IPS DF 6.9 (cell line): ENCODE measurements around the gene CAPN15.

Experiments used
- DNase-seq: peaks from one replicate; pipeline ENCODE4 v3.0.0-alpha.2; 2013; ENCODE audit warnings: low read depth, low spot score
- H3K27ac ChIP-seq: one replicate; pipeline ENCODE4 v1.5.1; 2013; ENCODE audit warnings: low read length, control low read depth
- H3K27me3 ChIP-seq: 2 replicates; pipeline ENCODE4 v1.6.1; 2013; ENCODE audit warnings: mild to moderate bottlenecking, low read length; ENCODE audit not compliant: control insufficient read depth, insufficient read depth
- H3K36me3 ChIP-seq: 2 replicates; pipeline ENCODE4 v1.6.1; 2013; ENCODE audit warnings: low read length; ENCODE audit not compliant: control insufficient read depth, insufficient read depth
- H3K4me1 ChIP-seq: 2 replicates; pipeline ENCODE4 v1.6.1; 2013; ENCODE audit warnings: low read length; ENCODE audit not compliant: control insufficient read depth, insufficient read depth
- H3K4me3 ChIP-seq: 2 replicates; pipeline ENCODE4 v1.5.1; 2013; ENCODE audit warnings: mild to moderate bottlenecking, low read length
- H3K9me3 ChIP-seq: 2 replicates; pipeline ENCODE4 v1.6.1; 2013; ENCODE audit warnings: low read length, inconsistent platforms; ENCODE audit not compliant: control insufficient read depth, insufficient read depth
- WGBS: extraction: QIAGEN DNeasy Blood & Tissue Kit; methylation state at CpG from one replicate; pipeline ENCODE4 v1.1.7; 2013; ENCODE audit warnings: mixed read lengths, missing lambda C conversion rate; ENCODE audit not compliant: insufficient read length, insufficient coverage; 5-methylcytosine and 5-hydroxymethylcytosine counted together

The CAPN15 gene

GRCh38 chr16:495127-495748, 32.3 kb upstream of the CAPN15 start:
- no peak overlapping the region for H3K27ac ChIP-seq
- no peaks in the 10 kb centered on the region for H3K27me3 ChIP-seq
- no peaks in the 10 kb centered on the region for H3K36me3 ChIP-seq
- H3K4me3 ChIP-seq: no peak overlapping the region
- H3K4me1 ChIP-seq: no peaks in the 10 kb centered on the region; the same call in 1 of the 2 replicates
- no peaks in the 10 kb centered on the region for H3K9me3 ChIP-seq
- WGBS: no CpG with 5 or more reads among the region's 11 CpGs
- DNase-seq: peak; percentile 35

- WGBS: no CpG with 5 or more reads among the region's 21 CpGs
- H3K4me1 ChIP-seq: no peaks in the 10 kb centered on the region; the same call in 1 of the 2 replicates
- H3K9me3 ChIP-seq: no peaks in the 10 kb centered on the region
- no peak overlapping the region for H3K4me3 ChIP-seq
- no peaks in the 10 kb centered on the region for H3K36me3 ChIP-seq
- no peak for DNase-seq
- no peak overlapping the region for H3K27ac ChIP-seq
- H3K27me3 ChIP-seq: no peaks in the 10 kb centered on the region
Observed at GRCh38 chr16:496097-496886, 31.2 kb upstream of the CAPN15 start.

GRCh38 chr16:497258-497657, 30.3 kb upstream of the CAPN15 start:
- Histone ChIP-seq H3K27ac (no peak overlapping the region), H3K36me3 (no peaks in the 10 kb centered on the region), H3K4me3 (no peak overlapping the region), H3K27me3 (no peaks in the 10 kb centered on the region), H3K4me1 (no peaks in the 10 kb centered on the region), H3K9me3 (no peaks in the 10 kb centered on the region)
- DNase-seq: no peak
- WGBS: no CpG with 5 or more reads among the region's 11 CpGs

GRCh38 chr16:499924-500323, 27.6 kb upstream of the CAPN15 start:
- DNase-seq: no peak
- H3K9me3 ChIP-seq: no peaks in the 10 kb centered on the region
- no peak overlapping the region for H3K4me3 ChIP-seq
- no peaks in the 10 kb centered on the region for H3K36me3 ChIP-seq
- no peaks in the 10 kb centered on the region for H3K4me1 ChIP-seq
- whole genome bisulfite sequencing: no CpG with 5 or more reads among the region's 12 CpGs
- H3K27ac ChIP-seq: no peak overlapping the region
- H3K27me3 ChIP-seq: no peaks in the 10 kb centered on the region

GRCh38 chr16:500709-501108, 26.8 kb upstream of the CAPN15 start:
- Histone ChIP-seq H3K27me3 (no peaks in the 10 kb centered on the region), H3K27ac (no peak overlapping the region), H3K9me3 (no peaks in the 10 kb centered on the region), H3K4me3 (no peak overlapping the region), H3K36me3 (no peaks in the 10 kb centered on the region), H3K4me1 (no peaks in the 10 kb centered on the region)
- no CpG with 5 or more reads among the region's 12 CpGs for WGBS
- DNase-seq: no peak

GRCh38 chr16:502179-502943, 25.2 kb upstream of the CAPN15 start:
- H3K36me3 ChIP-seq: no peaks in the 10 kb centered on the region
- no peak overlapping the region for H3K4me3 ChIP-seq
- no CpG with 5 or more reads among the region's 22 CpGs for WGBS
- no peaks in the 10 kb centered on the region for H3K9me3 ChIP-seq
- H3K4me1 ChIP-seq: 0 out of 2 replicates have a peak, but pooled peaks cover 1% of the 10 kb centered on the region
- H3K27me3 ChIP-seq: no peaks in the 10 kb centered on the region
- H3K27ac ChIP-seq: no peak overlapping the region
- DNase-seq: no peak

- DNase-seq: no peak
- no CpG with 5 or more reads among the region's 23 CpGs for WGBS
- H3K4me1 ChIP-seq: 0 out of 2 replicates have a peak, but pooled peaks cover 1% of the 10 kb centered on the region
- no peaks in the 10 kb centered on the region for H3K27me3 ChIP-seq
- H3K4me3 ChIP-seq: no peak overlapping the region
- H3K36me3 ChIP-seq: no peaks in the 10 kb centered on the region
- H3K9me3 ChIP-seq: no peaks in the 10 kb centered on the region
- H3K27ac ChIP-seq: no peak overlapping the region
Observed at GRCh38 chr16:503150-504071, 24.1 kb upstream of the CAPN15 start.

- Histone ChIP-seq H3K4me3 (no peak overlapping the region), H3K9me3 (no peaks in the 10 kb centered on the region), H3K27me3 (no peaks in the 10 kb centered on the region), H3K27ac (no peak overlapping the region), H3K36me3 (no peaks in the 10 kb centered on the region), H3K4me1 (0 out of 2 replicates have a peak, but pooled peaks cover 1% of the 10 kb centered on the region)
- DNase-seq: no peak
- WGBS: no CpG with 5 or more reads among the region's 33 CpGs
Observed at GRCh38 chr16:505479-506245, 21.9 kb upstream of the CAPN15 start.

GRCh38 chr16:506246-506546, 21.3 kb upstream of the CAPN15 start:
- no CpG with 5 or more reads among the region's 7 CpGs for WGBS
- H3K4me1 ChIP-seq: 0 out of 2 replicates have a peak, but pooled peaks cover 1% of the 10 kb centered on the region
- no peak for DNase-seq
- H3K4me3 ChIP-seq: no peak overlapping the region
- no peak overlapping the region for H3K27ac ChIP-seq
- H3K9me3 ChIP-seq: no peaks in the 10 kb centered on the region
- H3K36me3 ChIP-seq: no peaks in the 10 kb centered on the region
- H3K27me3 ChIP-seq: no peaks in the 10 kb centered on the region
